HepG2 (cell line): ENCODE measurements around the gene ACE. TPM values are rescaled to one million over a fixed set of nuclear protein-coding genes. Genes with fewer than 3 reads are reported as not detected.

Experiments
- ATAC-seq: fragments of 200-7000 bp; cut with Tn5 transposase; 3 replicates; pipeline ENCODE4 v1.9.1; 2020; ENCODE audit warnings: mild to moderate bottlenecking, moderate library complexity
- BruUV-seq: library from RNA; stranded (reverse); fragments of 400-500 nt; replicated peaks from 2 replicates; lab custom pipeline; 2021; lab: Mats Ljungman, UMichigan
- CTCF ChIA-PET: fragments of 300-600 bp; formaldehyde crosslinking; extraction: SDS; loops from one replicate; lab custom pipeline; 2021; ENCODE audit warnings: low total read pairs, inconsistent platforms, low intra/inter-chr PET ratio; lab: Yijun Ruan, JAX
- POLR2A ChIA-PET: fragments of 350-600 bp; sonication (Branson Sonifier 250); formaldehyde crosslinking; loops from one replicate; lab custom pipeline; 2020; ENCODE audit warnings: antibody characterized with exemption, inconsistent platforms; lab: Yijun Ruan, JAX
- DNase-seq: peaks from one replicate; pipeline ENCODE4 v3.0.0-alpha.2; 2015; ENCODE audit warnings: low spot score
- FAIRE-seq: peaks from 3 replicates; lab custom pipeline; 2011; peaks lifted over from hg19 to GRCh38; lab: Jason Lieb, UNC
- H2AFZ ChIP-seq: one replicate; pipeline ENCODE4 v1.6.1; 2011; ENCODE audit warnings: low read length, inconsistent platforms
- H3K27ac ChIP-seq: fragments of 300-600 bp; 3 replicates; pipeline ENCODE4 v1.8.0; 2011; ENCODE audit warnings: mixed run types, mild to moderate bottlenecking, mixed read lengths, low read length, inconsistent platforms; ENCODE audit not compliant: insufficient read depth; ENCODE audit errors: extremely low read length
- H3K27me3 ChIP-seq, 2 experiments: fragments of 200-600 bp in 1 of 2; 2 replicates in 1 of 2; 3 replicates in 1 of 2; pipeline versions ENCODE4 v1.6.0 to v1.8.0; 2011; ENCODE audit warnings: low read length in 2 of 2, mild to moderate bottlenecking in 2 of 2, moderate library complexity in 2 of 2, inconsistent platforms in 1 of 2; ENCODE audit not compliant: insufficient read depth in 2 of 2, control insufficient read depth in 1 of 2
- H3K36me3 ChIP-seq, 2 experiments: fragments of 200-600 bp in 1 of 2; replicated peaks in 1 of 2; 2 replicates in 1 of 2; 3 replicates in 1 of 2; pipeline versions ENCODE4 v1.5.1 to v1.8.0; 2011; ENCODE audit warnings: low read length in 2 of 2, inconsistent platforms in 1 of 2; ENCODE audit not compliant: insufficient read depth in 2 of 2, control insufficient read depth in 1 of 2
- H3K4me1 ChIP-seq: 2 replicates; pipeline ENCODE4 v1.5.1; 2012; ENCODE audit warnings: low read length, inconsistent platforms; ENCODE audit not compliant: insufficient read depth
- H3K4me2 ChIP-seq: 2 replicates; pipeline ENCODE4 v1.6.0; 2011; ENCODE audit warnings: low read depth, low read length, inconsistent platforms
- H3K4me3 ChIP-seq, 3 experiments: fragments of 200-600 bp in 1 of 3; sonication (generic), shearing (Covaris generic) in 1 of 3; replicated peaks in 1 of 3; 2 replicates each; pipeline ENCODE4 v1.5.1; 2011 to 2016; ENCODE audit warnings: low read length in 3 of 3, inconsistent platforms in 2 of 3, low read depth in 2 of 3, mild to moderate bottlenecking in 2 of 3, control low read depth in 1 of 3, mixed read lengths in 1 of 3; ENCODE audit not compliant: insufficient read depth in 1 of 3
- H3K79me2 ChIP-seq: one replicate; pipeline ENCODE4 v1.6.1; 2011; ENCODE audit warnings: low read length, inconsistent platforms; ENCODE audit not compliant: insufficient read depth
- H3K9ac ChIP-seq: 2 replicates; pipeline ENCODE4 v1.6.0; 2011; ENCODE audit warnings: mild to moderate bottlenecking, low read depth, low read length, inconsistent platforms; ENCODE audit not compliant: insufficient read depth
- H3K9me3 ChIP-seq: 2 replicates; pipeline ENCODE4 v1.5.1; 2012; ENCODE audit warnings: mild to moderate bottlenecking, low read length
- H4K20me1 ChIP-seq: 2 replicates; pipeline ENCODE4 v1.6.0; 2011; ENCODE audit warnings: inconsistent platforms, mild to moderate bottlenecking, low read length, moderate library complexity; ENCODE audit not compliant: insufficient read depth
- DDIT3 ChIP-seq: sonication (generic); formaldehyde crosslinking; IDR thresholded peaks from 2 replicates; pipeline ENCODE4 v1.4.0; 2020; ENCODE audit warnings: mild to moderate bottlenecking, missing genetic modification reagents
- KLF13 ChIP-seq: sonication (generic); formaldehyde crosslinking; IDR thresholded peaks from 2 replicates; pipeline ENCODE4 v1.4.0; 2020; ENCODE audit warnings: mild to moderate bottlenecking, missing genetic modification reagents
- MXD3 ChIP-seq: IDR thresholded peaks from 2 replicates; pipeline ENCODE4 v1.6.1; 2016; ENCODE audit warnings: mild to moderate bottlenecking, missing biosample characterization, missing genetic modification reagents
- NFKBIZ ChIP-seq: IDR thresholded peaks from 2 replicates; pipeline ENCODE4 v1.6.1; 2018; ENCODE audit warnings: missing genetic modification reagents, missing compliant biosample characterization
- RFX5 ChIP-seq: IDR thresholded peaks from 2 replicates; pipeline ENCODE4 v1.6.1; 2011; ENCODE audit warnings: low read depth, low read length, improper control_type of control experiment
- SIX1 ChIP-seq: sonication (generic); formaldehyde crosslinking; IDR thresholded peaks from 2 replicates; pipeline ENCODE4 v1.4.0; 2020; ENCODE audit warnings: missing genetic modification reagents, borderline replicate concordance
- ZBED4 ChIP-seq: sonication (generic); formaldehyde crosslinking; IDR thresholded peaks from 2 replicates; pipeline ENCODE4 v1.4.0; 2020; ENCODE audit warnings: missing genetic modification reagents, borderline replicate concordance
- ZNF329 ChIP-seq: sonication (generic); formaldehyde crosslinking; IDR thresholded peaks from 2 replicates; pipeline ENCODE4 v1.9.0; 2021; ENCODE audit warnings: low read depth, mild to moderate bottlenecking, missing genetic modification reagents
- ZNF382 ChIP-seq: sonication (generic); formaldehyde crosslinking; IDR thresholded peaks from 2 replicates; pipeline ENCODE4 v1.5.0; 2020; ENCODE audit warnings: missing genetic modification reagents, mild to moderate bottlenecking, borderline replicate concordance
- ZSCAN29 ChIP-seq: sonication (generic); formaldehyde crosslinking; conservative IDR thresholded peaks from 2 replicates; pipeline ENCODE4 v1.4.0; 2020; ENCODE audit warnings: mild to moderate bottlenecking, missing genetic modification reagents
- WGBS: methylation state at CpG from one replicate; pipeline ENCODE4 v1.1.6; 2017; ENCODE audit warnings: low lambda C conversion rate; 5-methylcytosine and 5-hydroxymethylcytosine counted together
- in situ Hi-C: cut with HindIII; loops from 2 replicates; pipeline ENCODE4 v1.10.0; 2017; ENCODE audit warnings: low pct_unique_long_range_greater_than_20kb; ENCODE audit not compliant: extremely low pct_ligation_motif_present
- intact Hi-C: fragments of 100-400 bp; cut with micrococcal nuclease; formaldehyde crosslinking; loops from one replicate; pipeline ENCODE4 v1.10.0; 2022; ENCODE audit not compliant: unreplicated experiment
- polyA plus RNA-seq, 8 experiments: library from polyadenylated mRNA; depleted of rRNA in 3 of 8; stranded (reverse) in 7 of 8; unstranded in 1 of 8; fragments of >200 nt; fragmentation: Illumina TruSeq in 4 of 8; extraction: Trizol in 4 of 8; gene quantifications; 2 replicates each; pipeline versions ENCODE4 v1.2.1 to v1.2.3, GENCODE V29; 2011 to 2016; ENCODE audit warnings: low read depth in 4 of 8, missing spikeins in 1 of 8, mixed read lengths in 1 of 8; ENCODE audit not compliant: insufficient read depth in 1 of 8
- total RNA-seq, 5 experiments: library from RNA; depleted of rRNA; stranded (reverse); fragments of >200 nt; fragmentation: Illumina TruSeq; extraction: Trizol; gene quantifications; 2 replicates each; pipeline ENCODE4 v1.2.3, GENCODE V29; 2016; ENCODE audit warnings: low read depth in 1 of 5

Gene ACE
- total and polyA plus RNA-seq, 2 of the 13 experiments (the other 11 are each of a cell fraction or from before 2014, with no cell fraction given), result 0.08 to 0.13 TPM

- Histone ChIP-seq H3K36me3 (no peaks in the 10 kb centered on the region), H3K27me3 (peaks cover 22 to 86% of the 10 kb centered on the region in 2 experiments; a peak in 4 of 5 replicates), H3K4me3 (no peak overlapping the region), H3K4me1 (peaks cover 3% of the 10 kb centered on the region; the same call in 1 of the 2 replicates), H4K20me1 (no peaks in the 10 kb centered on the region), H3K79me2 (no peaks in the 10 kb centered on the region), H3K27ac (no peak overlapping the region), H3K4me2 (no peak overlapping the region), H3K9ac (no peak overlapping the region), H2AFZ (no peak overlapping the region), H3K9me3 (no peaks in the 10 kb centered on the region)
- DNase-seq (no peak), ATAC-seq (no peak), FAIRE-seq (no peak)
- no TSS peak for BruUV-seq
- ChIA-PET CTCF (no interaction called here), POLR2A (no interaction called here)
- in situ Hi-C loops, result no loop called here
- 23% methylated on average over 6 of the region's 6 CpGs for WGBS
- intact Hi-C loops, result no loop called here
- TF ChIP-seq KLF13 (no peak), NFKBIZ (CRISPR knock-in tag) (no peak)
Measured at GRCh38 chr17:63489291-63489690, 12.4 kb downstream of the ACE start.

- no peak overlapping the region for H3K9ac ChIP-seq
- H3K79me2 ChIP-seq, result no peaks in the 10 kb centered on the region
- H3K4me2 ChIP-seq, result no peak overlapping the region
- DNase-seq (no peak), ATAC-seq (no peak), FAIRE-seq (no peak)
- no TSS peak for BruUV-seq
- H2AFZ ChIP-seq, result no peak overlapping the region
- H3K36me3 ChIP-seq, result no peaks in the 10 kb centered on the region
- POLR2A ChIA-PET, result no interaction called here
- no peak overlapping the region for H3K27ac ChIP-seq
- TF ChIP-seq DDIT3 (CRISPR knock-in tag) (no peak), ZNF329 (CRISPR knock-in tag) (no peak), ZBED4 (CRISPR knock-in tag) (no peak), ZNF382 (no peak), RFX5 (peak; percentile 80), MXD3 (CRISPR knock-in tag) (no peak), SIX1 (CRISPR knock-in tag) (no peak), ZSCAN29 (no peak)
- H3K9me3 ChIP-seq, result no peaks in the 10 kb centered on the region
- 16% methylated on average over 10 of the region's 10 CpGs for WGBS
- in situ Hi-C loops (no loop called here), intact Hi-C loops (no loop called here)
- peaks cover 22 to 93% of the 10 kb centered on the region in 2 experiments; a peak in 4 of 5 replicates for H3K27me3 ChIP-seq
- CTCF ChIA-PET, result no interaction called here
- no peak overlapping the region for H3K4me3 ChIP-seq
- H3K4me1 ChIP-seq, result peaks cover 11% of the 10 kb centered on the region; the same call in 1 of the 2 replicates
- no peaks in the 10 kb centered on the region for H4K20me1 ChIP-seq
Measured at GRCh38 chr17:63490329-63490728, 13.5 kb downstream of the ACE start.
